Endothelial cell of umbilical vein (primary cell): Measurements from ENCODE around the gene SPEM2.

Experiments used
- CTCF ChIP-seq, 2 donors: IDR thresholded peaks; 1 replicate in 1 of 2; 2 replicates in 1 of 2; pipeline ENCODE4 v1.5.1; 2011; ENCODE audit warnings: low read length in 2 of 2, mild to moderate bottlenecking in 2 of 2, moderate library complexity in 2 of 2, control low read depth in 1 of 2, inconsistent platforms in 1 of 2, low read depth in 1 of 2; ENCODE audit not compliant: insufficient read depth in 1 of 2; ENCODE audit errors: extremely low read depth in 1 of 2
- POLR2A ChIP-seq: IDR thresholded peaks from 2 replicates; pipeline ENCODE4 v1.6.1; 2012; ENCODE audit warnings: low read depth, mild to moderate bottlenecking, control low read depth, low read length

- TF ChIP-seq CTCF (IDR thresholded peaks at IDR 0.05; ENCODE audit: extremely low read depth in 1 of 2, insufficient read depth in 1 of 2, low read depth in 1 of 2, low read length in 2 of 2) (no peak), POLR2A (no peak)
Observed at GRCh38 chr17:7426896-7427489, 1.6 kb downstream of the SPEM2 start.
